Liver (tissue), 9 donors: ENCODE measurements around the gene ZNF618. TPM values are rescaled to one million over a fixed set of nuclear protein-coding genes. Genes with fewer than 3 reads are reported as not detected.

ENCODE experiments used
- DNase-seq: peaks from one replicate; pipeline ENCODE4 v3.0.0-alpha.2; 2017; ENCODE audit warnings: low spot score
- H3K27ac ChIP-seq, 2 donors: one replicate each; pipeline ENCODE4 v1.7.0; 2013; ENCODE audit warnings: inconsistent platforms in 2 of 2, low read length in 2 of 2, control low read depth in 1 of 2, low read depth in 1 of 2, mild to moderate bottlenecking in 1 of 2
- H3K27me3 ChIP-seq, 4 donors: one replicate each; pipeline versions ENCODE4 v1.6.1 to v1.7.0; 2013; ENCODE audit warnings: low read length in 3 of 4, inconsistent platforms in 1 of 4, mild to moderate bottlenecking in 1 of 4, moderate library complexity in 1 of 4; ENCODE audit not compliant: control insufficient read depth in 4 of 4, insufficient read depth in 4 of 4
- H3K36me3 ChIP-seq, 4 donors: one replicate each; pipeline versions ENCODE4 v1.6.1 to v1.7.0; 2013; ENCODE audit warnings: low read length in 3 of 4, mild to moderate bottlenecking in 3 of 4, low read depth in 1 of 4, moderate library complexity in 1 of 4; ENCODE audit not compliant: control insufficient read depth in 4 of 4, insufficient read depth in 3 of 4
- H3K4me1 ChIP-seq, 4 donors: one replicate each; pipeline versions ENCODE4 v1.6.1 to v1.7.0; 2013; ENCODE audit warnings: low read length in 3 of 4, mild to moderate bottlenecking in 3 of 4, moderate library complexity in 1 of 4; ENCODE audit not compliant: control insufficient read depth in 4 of 4, insufficient read depth in 4 of 4
- H3K4me3 ChIP-seq, 3 donors: one replicate each; pipeline versions ENCODE4 v1.6.1 to v1.7.0; 2013; ENCODE audit warnings: low read length in 3 of 3, control low read depth in 1 of 3, low read depth in 1 of 3, mild to moderate bottlenecking in 1 of 3
- H3K9ac ChIP-seq, 2 donors: one replicate each; pipeline ENCODE4 v1.7.0; 2013; ENCODE audit warnings: low read length in 2 of 2, mild to moderate bottlenecking in 2 of 2, moderate library complexity in 2 of 2, control low read depth in 1 of 2, low read depth in 1 of 2
- H3K9me3 ChIP-seq, 4 donors: one replicate each; pipeline versions ENCODE4 v1.6.1 to v1.7.0; 2013; ENCODE audit warnings: low read length in 3 of 4; ENCODE audit not compliant: control insufficient read depth in 4 of 4
- ATF3 ChIP-seq: IDR thresholded peaks from 2 replicates; pipeline ENCODE4 v1.6.1; 2016; ENCODE audit warnings: antibody characterized with exemption
- CTCF ChIP-seq: fragments of 150-350 bp; IDR thresholded peaks from 2 replicates; pipeline ENCODE4 v1.5.1; 2017; ENCODE audit warnings: improper control_type of control experiment, low read depth, low read length; ENCODE audit not compliant: missing input control
- EGR1 ChIP-seq, 2 donors: IDR thresholded peaks; 2 replicates each; pipeline ENCODE4 v1.6.1; 2016 to 2018; ENCODE audit warnings: antibody characterized with exemption in 2 of 2, low read depth in 2 of 2
- FOXA2 ChIP-seq: IDR thresholded peaks from 2 replicates; pipeline ENCODE4 v1.6.1; 2016; ENCODE audit warnings: antibody characterized with exemption
- GABPA ChIP-seq, 2 donors: IDR thresholded peaks in 1 of 2; conservative IDR thresholded peaks in 1 of 2; 2 replicates each; pipeline ENCODE4 v1.6.1; 2016; ENCODE audit warnings: antibody characterized with exemption in 2 of 2, mild to moderate bottlenecking in 1 of 2, moderate library complexity in 1 of 2
- HNF4G ChIP-seq: IDR thresholded peaks from 2 replicates; pipeline ENCODE4 v1.6.1; 2016; ENCODE audit warnings: antibody characterized with exemption
- MAX ChIP-seq: IDR thresholded peaks from 2 replicates; pipeline ENCODE4 v1.6.1; 2016; ENCODE audit warnings: antibody characterized with exemption
- REST ChIP-seq: IDR thresholded peaks from 2 replicates; pipeline ENCODE4 v1.6.1; 2016; ENCODE audit warnings: antibody characterized with exemption, mild to moderate bottlenecking
- RXRA ChIP-seq, 2 donors: IDR thresholded peaks; 2 replicates each; pipeline ENCODE4 v1.6.1; 2017 to 2018; ENCODE audit warnings: antibody characterized with exemption in 2 of 2, mild to moderate bottlenecking in 1 of 2
- WGBS: extraction: QIAGEN DNeasy Blood & Tissue Kit; methylation state at CpG from one replicate; pipeline ENCODE4 v1.1.7; 2013; 5-methylcytosine and 5-hydroxymethylcytosine counted together
- polyA plus RNA-seq, 2 donors: library from polyadenylated mRNA; stranded (reverse) in 1 of 2; unstranded in 1 of 2; fragments of 200-250 nt in 1 of 2; fragments of >200 nt in 1 of 2; fragmentation: Nextera tagmentation in 1 of 2; extraction: Ambion mirVana in 1 of 2; gene quantifications; one replicate each; pipeline versions ENCODE4 v1.2.1 to v1.2.3, GENCODE V29; 2013 to 2015
- total RNA-seq, 2 donors: library from RNA; depleted of rRNA; stranded (reverse); fragments of >200 nt; gene quantifications; one replicate each; pipeline ENCODE4 v1.2.3, GENCODE V29; 2014
- donor health status: healthy.
- donor health status: healthy.
- donor health status: healthy.
- donor health status: healthy.
- donor health status: healthy.

Gene ZNF618
- total and polyA plus RNA-seq, 4 donors = 2.2 to 6.5 (median 3.7) TPM

- H3K36me3 ChIP-seq = no peaks in the 10 kb centered on the region
- WGBS = 77% methylated on average over 6 of the region's 6 CpGs
- no peak for DNase-seq
Observed at GRCh38 chr9:113906411-113907110, 30.5 kb downstream of the ZNF618 start.

GRCh38 chr9:113907282-113907681 is 31.2 kb downstream of the ZNF618 start:
- DNase-seq = no peak

More at GRCh38 chr9:113906411-113907110, 30.5 kb downstream of the ZNF618 start:
- no peak overlapping the region for H3K4me3 ChIP-seq
- peaks cover 0 to 23% (median 7%) of the 10 kb centered on the region in 4 donors for H3K4me1 ChIP-seq
- TF ChIP-seq GABPA (IDR thresholded peaks at IDR 0.05 in 1 of 2, conservative IDR thresholded peaks at IDR 0.05 in 1 of 2) = no peak
- no peak for TF ChIP-seq CTCF
- TF ChIP-seq ATF3 = no peak
- TF ChIP-seq FOXA2 = no peak
- no peak for TF ChIP-seq HNF4G
- no peak for TF ChIP-seq MAX
- no peak for TF ChIP-seq EGR1 (IDR thresholded peaks at IDR 0.05; ENCODE audit: low read depth in 2 of 2)
- no peak overlapping the region for H3K9ac ChIP-seq
- H3K27ac ChIP-seq = no peak overlapping the region
- no peaks in the 10 kb centered on the region for H3K9me3 ChIP-seq
- no peaks in the 10 kb centered on the region for H3K27me3 ChIP-seq

More at GRCh38 chr9:113907282-113907681, 31.2 kb downstream of the ZNF618 start:
- Histone ChIP-seq H3K9me3 (no peaks in the 10 kb centered on the region), H3K36me3 (no peaks in the 10 kb centered on the region), H3K27me3 (no peaks in the 10 kb centered on the region), H3K4me3 (no peak overlapping the region), H3K27ac (peak overlapping the region in 1 of 2 donors; percentile 3), H3K4me1 (peaks cover 0 to 24% (median 7%) of the 10 kb centered on the region in 4 donors), H3K9ac (no peak overlapping the region)
- 67% methylated on average over 5 of the region's 5 CpGs for WGBS
- TF ChIP-seq RXRA (IDR thresholded peaks at IDR 0.05) = no peak
- no peak for TF ChIP-seq HNF4G
- no peak for TF ChIP-seq REST
